Measurements from ENCODE around the gene DNAJC9.

The DNAJC9 gene

DNA sequence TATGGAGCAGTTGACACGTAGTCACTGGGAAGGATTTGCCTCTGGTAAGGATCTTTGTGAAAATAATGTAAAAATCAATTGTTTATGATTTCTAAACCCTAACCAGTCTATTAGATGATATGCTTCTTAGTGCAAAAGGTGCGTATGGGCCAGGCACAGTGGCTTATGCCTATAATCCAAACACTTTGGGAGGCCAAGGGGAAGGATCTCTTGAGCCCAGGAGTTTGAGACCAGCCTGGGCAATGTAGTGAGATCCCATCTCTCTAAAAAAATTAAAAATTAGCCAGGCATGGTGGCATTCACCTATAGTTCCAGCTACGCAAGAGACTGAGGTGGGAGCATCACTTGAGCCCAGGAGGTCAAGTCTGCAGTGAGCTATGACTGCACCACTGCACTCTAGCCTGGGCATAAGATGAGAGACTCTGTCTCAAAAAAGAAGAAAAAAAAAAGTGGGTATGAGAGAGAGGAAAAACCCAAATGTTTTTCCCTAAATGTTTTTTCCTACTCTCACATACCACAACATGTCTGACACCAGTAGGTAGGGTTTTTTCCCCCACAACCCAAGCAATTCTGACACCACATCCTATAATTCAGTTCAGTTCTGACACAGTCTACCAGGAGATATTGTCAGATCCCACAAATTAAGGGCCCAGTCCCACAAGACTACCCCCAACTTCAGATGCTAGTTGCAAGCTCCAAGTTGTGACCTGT, 36.5 kb downstream of the DNAJC9 start:
- H3K36me3 ChIP-seq (ENCODE audit: insufficient read depth, low read length), result peaks cover 14% of the 10 kb centered on the region; the same call in 1 of the 2 replicates
- no peak overlapping the region for H3K4me3 ChIP-seq (ENCODE audit: low read depth in 1 of 2, low read length in 2 of 2)
- H3K4me2 ChIP-seq (ENCODE audit: insufficient read depth, low read length), result no peak overlapping the region
- H2AFZ ChIP-seq (ENCODE audit: low read depth, low read length), result no peak overlapping the region
- H3K9me3 ChIP-seq (ENCODE audit: insufficient read depth, low read length, severe bottlenecking), result no peaks in the 10 kb centered on the region
- no peaks in the 10 kb centered on the region for H3K79me2 ChIP-seq (ENCODE audit: insufficient read depth, low read length)
- ATAC-seq (ENCODE audit: insufficient read depth, low read depth) (no peak), DNase-seq (no peak)
- H3K4me1 ChIP-seq (ENCODE audit: insufficient read depth, low read length), result no peaks in the 10 kb centered on the region
- no peaks in the 10 kb centered on the region for H3K27me3 ChIP-seq (ENCODE audit: insufficient read depth, low read length, poor library complexity)
- TF ChIP-seq, protein P1, sequence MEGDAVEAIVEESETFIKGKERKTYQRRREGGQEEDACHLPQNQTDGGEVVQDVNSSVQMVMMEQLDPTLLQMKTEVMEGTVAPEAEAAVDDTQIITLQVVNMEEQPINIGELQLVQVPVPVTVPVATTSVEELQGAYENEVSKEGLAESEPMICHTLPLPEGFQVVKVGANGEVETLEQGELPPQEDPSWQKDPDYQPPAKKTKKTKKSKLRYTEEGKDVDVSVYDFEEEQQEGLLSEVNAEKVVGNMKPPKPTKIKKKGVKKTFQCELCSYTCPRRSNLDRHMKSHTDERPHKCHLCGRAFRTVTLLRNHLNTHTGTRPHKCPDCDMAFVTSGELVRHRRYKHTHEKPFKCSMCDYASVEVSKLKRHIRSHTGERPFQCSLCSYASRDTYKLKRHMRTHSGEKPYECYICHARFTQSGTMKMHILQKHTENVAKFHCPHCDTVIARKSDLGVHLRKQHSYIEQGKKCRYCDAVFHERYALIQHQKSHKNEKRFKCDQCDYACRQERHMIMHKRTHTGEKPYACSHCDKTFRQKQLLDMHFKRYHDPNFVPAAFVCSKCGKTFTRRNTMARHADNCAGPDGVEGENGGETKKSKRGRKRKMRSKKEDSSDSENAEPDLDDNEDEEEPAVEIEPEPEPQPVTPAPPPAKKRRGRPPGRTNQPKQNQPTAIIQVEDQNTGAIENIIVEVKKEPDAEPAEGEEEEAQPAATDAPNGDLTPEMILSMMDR (IDR thresholded peaks at IDR 0.05; ENCODE audit: borderline replicate concordance, extremely low read depth, low read length, poor library complexity, severe bottlenecking), result no peak
- TF ChIP-seq EZH2 (IDR thresholded peaks at IDR 0.05; ENCODE audit: borderline replicate concordance, low read depth, low read length, severe bottlenecking), result no peak
- no peak overlapping the region for H3K9ac ChIP-seq (ENCODE audit: low read depth, low read length)
- H4K20me1 ChIP-seq (ENCODE audit: insufficient read depth, low read length), result no peaks in the 10 kb centered on the region
- no peak overlapping the region for H3K27ac ChIP-seq (ENCODE audit: low read length)

- H3K4me1 ChIP-seq (ENCODE audit: insufficient read depth, low read length), result no peaks in the 10 kb centered on the region
- H3K4me2 ChIP-seq (ENCODE audit: insufficient read depth, low read length), result no peak overlapping the region
- no peak overlapping the region for H3K9ac ChIP-seq (ENCODE audit: low read depth, low read length)
- ATAC-seq (ENCODE audit: insufficient read depth, low read depth) (no peak), DNase-seq (no peak)
- H3K27me3 ChIP-seq (ENCODE audit: insufficient read depth, low read length, poor library complexity), result no peaks in the 10 kb centered on the region
- no peak for TF ChIP-seq EZH2 (IDR thresholded peaks at IDR 0.05; ENCODE audit: borderline replicate concordance, low read depth, low read length, severe bottlenecking)
- TF ChIP-seq, protein P1 (IDR thresholded peaks at IDR 0.05; ENCODE audit: borderline replicate concordance, extremely low read depth, low read length, poor library complexity, severe bottlenecking), result no peak
- H3K36me3 ChIP-seq (ENCODE audit: insufficient read depth, low read length), result peaks cover 14% of the 10 kb centered on the region; the same call in 1 of the 2 replicates
- no peak overlapping the region for H2AFZ ChIP-seq (ENCODE audit: low read depth, low read length)
- H3K27ac ChIP-seq (ENCODE audit: low read length), result no peak overlapping the region
- H3K79me2 ChIP-seq (ENCODE audit: insufficient read depth, low read length), result no peaks in the 10 kb centered on the region
- H4K20me1 ChIP-seq (ENCODE audit: insufficient read depth, low read length), result no peaks in the 10 kb centered on the region
- no peak overlapping the region for H3K4me3 ChIP-seq (ENCODE audit: low read depth in 1 of 2, low read length in 2 of 2)
- H3K9me3 ChIP-seq (ENCODE audit: insufficient read depth, low read length, severe bottlenecking), result no peaks in the 10 kb centered on the region
Measured at GRCh38 chr10:73209705-73210104, 37.4 kb downstream of the DNAJC9 start.

GRCh38 chr10:73207883-73208282, 39.2 kb downstream of the DNAJC9 start:
- ATAC-seq (ENCODE audit: insufficient read depth, low read depth) (no peak), DNase-seq (no peak)
- Histone ChIP-seq H3K27me3 (ENCODE audit: insufficient read depth, low read length, poor library complexity) (no peaks in the 10 kb centered on the region), H3K4me2 (ENCODE audit: insufficient read depth, low read length) (no peak overlapping the region), H3K4me1 (ENCODE audit: insufficient read depth, low read length) (no peaks in the 10 kb centered on the region), H3K79me2 (ENCODE audit: insufficient read depth, low read length) (no peaks in the 10 kb centered on the region), H3K27ac (ENCODE audit: low read length) (no peak overlapping the region), H3K9me3 (ENCODE audit: insufficient read depth, low read length, severe bottlenecking) (no peaks in the 10 kb centered on the region), H3K9ac (ENCODE audit: low read depth, low read length) (no peak overlapping the region), H4K20me1 (ENCODE audit: insufficient read depth, low read length) (no peaks in the 10 kb centered on the region), H3K4me3 (ENCODE audit: low read depth in 1 of 2, low read length in 2 of 2) (no peak overlapping the region), H3K36me3 (ENCODE audit: insufficient read depth, low read length) (peaks cover 14% of the 10 kb centered on the region; the same call in 1 of the 2 replicates), H2AFZ (ENCODE audit: low read depth, low read length) (no peak overlapping the region)
- TF ChIP-seq, protein P1 (IDR thresholded peaks at IDR 0.05; ENCODE audit: borderline replicate concordance, extremely low read depth, low read length, poor library complexity, severe bottlenecking), result no peak
- TF ChIP-seq EZH2 (IDR thresholded peaks at IDR 0.05; ENCODE audit: borderline replicate concordance, low read depth, low read length, severe bottlenecking), result no peak

All from DND-41 (cell line).